Erythroblast (primary cell): Measurements from ENCODE around the gene PITRM1.

Source experiments
- GATA1 ChIP-seq: IDR thresholded peaks from 2 replicates; pipeline ENCODE4 v1.6.1; 2011; ENCODE audit warnings: low read depth, mild to moderate bottlenecking, control low read depth, low read length, moderate library complexity
- POLR2A ChIP-seq: IDR thresholded peaks from 2 replicates; pipeline ENCODE4 v1.6.1; 2011; ENCODE audit warnings: mild to moderate bottlenecking, low read length

- no peak for TF ChIP-seq POLR2A
- TF ChIP-seq GATA1, result no peak
These were observed 42.7 kb upstream of the PITRM1 start for GRCh38 chr10:3215153-3215775.
